Activated effector memory CD4-positive, alpha-beta T cell treated with Interleukin-2 at 50 U/mL for 16 hours (primary cell): ENCODE data around the gene SLC7A1.

ENCODE experiments used
- DNase-seq: peaks from one replicate; pipeline ENCODE4 v3.0.0-alpha.2; 2020

The SLC7A1 gene

DNA sequence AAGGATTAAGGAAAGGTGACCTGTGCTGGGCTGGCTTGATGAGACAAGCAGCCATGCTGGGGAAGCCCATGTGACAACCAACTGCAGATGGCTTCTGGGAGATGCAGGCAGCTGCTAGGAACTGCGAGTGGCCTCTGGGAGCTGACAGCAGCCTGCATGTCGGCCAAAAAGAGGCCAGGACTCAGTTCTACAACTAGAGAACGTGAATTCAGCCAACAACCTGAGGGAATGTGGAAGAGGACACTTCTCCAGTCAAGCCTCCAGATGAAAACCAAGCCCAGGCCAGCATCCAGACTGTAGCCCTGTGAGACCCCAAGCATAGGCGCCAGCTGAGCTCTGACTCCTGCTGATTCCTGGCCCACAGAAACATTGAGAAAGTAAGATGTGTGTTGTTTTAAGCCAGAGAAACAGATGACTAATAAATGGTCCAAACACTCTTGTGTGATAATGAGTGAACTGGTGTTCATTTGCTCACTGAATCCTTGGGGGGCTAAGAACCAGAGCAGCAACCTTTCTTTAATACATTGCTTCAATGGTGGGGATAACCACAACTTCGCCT, 45.0 kb downstream of the SLC7A1 start:
- no peak for DNase-seq

DNA sequence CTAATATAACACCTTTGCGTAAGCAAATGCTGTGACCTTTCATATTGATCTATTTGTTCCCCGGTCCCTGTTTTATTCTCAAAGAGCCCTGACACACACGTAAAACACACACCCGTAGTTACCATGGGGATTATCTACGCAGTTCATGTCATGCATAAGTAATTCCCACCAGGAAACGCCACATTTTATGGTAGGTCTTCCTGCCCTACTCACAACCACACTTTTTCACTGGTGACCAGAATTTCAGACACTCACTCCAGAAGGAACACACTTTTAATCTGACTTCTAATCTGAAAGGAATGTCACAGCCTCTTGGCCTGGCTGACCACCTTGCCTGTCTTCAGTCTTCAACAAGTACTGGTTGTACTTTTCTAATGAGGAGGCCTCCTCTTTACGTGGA, 46.8 kb downstream of the SLC7A1 start:
- DNase-seq = no peak

DNA sequence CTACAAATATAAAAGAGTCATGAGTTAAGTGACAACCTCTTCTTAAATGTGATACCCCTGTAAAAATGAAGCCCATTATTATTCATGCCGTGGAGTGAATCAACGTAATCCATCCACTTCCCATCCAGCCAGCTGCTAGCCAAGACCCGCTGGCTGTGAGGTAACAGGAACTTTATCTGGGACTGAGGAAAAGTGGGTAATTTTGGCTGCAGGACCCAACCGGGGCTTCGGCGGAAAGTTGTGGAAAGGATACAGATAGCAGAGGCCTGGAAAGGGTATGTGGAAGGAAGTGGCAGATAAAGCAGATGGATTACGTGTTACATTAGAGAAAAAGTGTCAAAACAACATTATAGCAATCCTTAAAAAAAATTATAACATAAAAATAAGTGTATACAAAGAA, 48.3 kb downstream of the SLC7A1 start:
- no peak for DNase-seq

DNA sequence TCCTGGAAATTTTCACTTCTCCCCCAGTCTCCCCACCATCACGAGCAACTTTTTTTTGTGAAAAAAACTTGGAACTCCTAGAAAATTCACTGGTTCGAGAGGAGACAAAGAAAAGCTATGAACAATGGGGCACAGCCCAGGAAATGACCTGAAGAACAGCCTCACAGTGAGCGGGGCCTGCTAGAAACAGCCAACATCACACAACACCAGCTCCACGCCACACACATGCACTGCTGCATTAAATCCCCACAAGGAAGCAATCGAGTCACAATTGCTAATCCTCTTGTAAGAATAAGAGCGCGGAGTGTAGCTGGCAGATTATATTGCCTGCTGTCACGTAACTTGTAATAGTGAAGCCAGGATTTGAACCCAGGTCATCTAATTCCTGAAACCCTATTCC, 48.8 kb downstream of the SLC7A1 start:
- DNase-seq = no peak

GRCh38 chr13:29545988-29546387, 49.5 kb downstream of the SLC7A1 start:
- no peak for DNase-seq

- no peak for DNase-seq
Measured at GRCh38 chr13:29543230-29544215, 52.0 kb downstream of the SLC7A1 start.

DNA sequence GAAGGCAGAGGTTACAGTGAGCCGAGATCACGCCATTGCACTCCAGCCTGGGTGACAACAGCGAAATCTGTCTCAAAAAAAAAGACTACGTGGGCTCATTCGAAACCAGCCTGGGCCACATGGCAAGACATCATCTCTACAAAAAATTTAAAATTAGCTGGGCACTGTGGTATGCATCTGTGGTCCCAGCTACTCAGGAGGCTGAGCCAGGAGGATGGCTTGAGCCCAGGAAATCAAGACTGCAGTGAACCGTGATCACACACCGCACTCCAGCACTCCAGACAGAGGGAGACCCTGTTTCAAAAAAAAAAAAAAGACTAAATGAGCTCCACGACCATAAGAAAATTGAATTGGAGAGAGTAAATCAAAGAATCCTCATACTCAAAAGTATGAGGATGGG, 53.1 kb downstream of the SLC7A1 start:
- DNase-seq = no peak

GRCh38 chr13:29541400-29541799, 54.1 kb downstream of the SLC7A1 start:
- DNase-seq = no peak

GRCh38 chr13:29540799-29541198, 54.7 kb downstream of the SLC7A1 start:
- no peak for DNase-seq

DNA sequence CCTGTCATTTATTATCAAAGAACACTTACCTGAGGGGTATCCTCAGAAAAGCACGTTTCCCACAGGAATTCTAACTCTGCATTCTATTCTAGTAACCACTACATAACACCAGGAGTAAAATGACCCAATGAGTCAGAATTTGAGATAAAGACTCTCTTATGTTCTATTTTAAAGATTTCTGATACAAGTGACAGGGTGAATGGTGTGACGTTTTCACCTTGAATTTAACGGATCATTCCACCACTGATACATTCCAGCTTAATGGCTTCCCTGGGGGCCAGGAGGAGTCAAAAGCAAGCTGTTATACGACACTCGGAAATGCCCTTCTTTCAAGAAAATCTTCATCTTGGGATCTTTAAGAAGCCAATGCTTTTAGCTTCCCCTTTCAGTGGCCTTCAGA, 55.2 kb downstream of the SLC7A1 start:
- DNase-seq = no peak

- DNase-seq = no peak
Measured at GRCh38 chr13:29539856-29540255, 55.6 kb downstream of the SLC7A1 start.

DNA sequence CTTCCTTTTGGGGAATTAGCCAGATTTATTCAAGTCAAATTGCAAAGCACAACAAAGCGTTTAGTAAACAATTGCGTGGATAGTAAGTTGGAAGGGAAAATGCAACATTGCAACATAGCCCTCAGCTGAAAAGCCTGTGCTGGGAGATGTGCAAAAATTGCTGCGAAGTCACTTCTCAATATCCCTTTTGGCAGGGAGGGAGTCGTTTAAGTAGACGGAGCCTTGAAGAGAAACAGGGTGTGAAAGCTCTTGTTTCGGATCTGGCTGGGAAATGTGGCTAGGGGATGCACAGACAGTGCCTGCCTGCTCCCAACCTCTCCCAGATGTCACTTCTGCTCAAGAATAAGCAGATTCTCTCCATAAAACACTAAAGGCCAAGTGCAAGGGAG, 56.8 kb downstream of the SLC7A1 start:
- no peak for DNase-seq

GRCh38 chr13:29537736-29538651, 57.5 kb downstream of the SLC7A1 start:
- DNase-seq = no peak

GRCh38 chr13:29536853-29537252, 58.6 kb downstream of the SLC7A1 start:
- no peak for DNase-seq

DNA sequence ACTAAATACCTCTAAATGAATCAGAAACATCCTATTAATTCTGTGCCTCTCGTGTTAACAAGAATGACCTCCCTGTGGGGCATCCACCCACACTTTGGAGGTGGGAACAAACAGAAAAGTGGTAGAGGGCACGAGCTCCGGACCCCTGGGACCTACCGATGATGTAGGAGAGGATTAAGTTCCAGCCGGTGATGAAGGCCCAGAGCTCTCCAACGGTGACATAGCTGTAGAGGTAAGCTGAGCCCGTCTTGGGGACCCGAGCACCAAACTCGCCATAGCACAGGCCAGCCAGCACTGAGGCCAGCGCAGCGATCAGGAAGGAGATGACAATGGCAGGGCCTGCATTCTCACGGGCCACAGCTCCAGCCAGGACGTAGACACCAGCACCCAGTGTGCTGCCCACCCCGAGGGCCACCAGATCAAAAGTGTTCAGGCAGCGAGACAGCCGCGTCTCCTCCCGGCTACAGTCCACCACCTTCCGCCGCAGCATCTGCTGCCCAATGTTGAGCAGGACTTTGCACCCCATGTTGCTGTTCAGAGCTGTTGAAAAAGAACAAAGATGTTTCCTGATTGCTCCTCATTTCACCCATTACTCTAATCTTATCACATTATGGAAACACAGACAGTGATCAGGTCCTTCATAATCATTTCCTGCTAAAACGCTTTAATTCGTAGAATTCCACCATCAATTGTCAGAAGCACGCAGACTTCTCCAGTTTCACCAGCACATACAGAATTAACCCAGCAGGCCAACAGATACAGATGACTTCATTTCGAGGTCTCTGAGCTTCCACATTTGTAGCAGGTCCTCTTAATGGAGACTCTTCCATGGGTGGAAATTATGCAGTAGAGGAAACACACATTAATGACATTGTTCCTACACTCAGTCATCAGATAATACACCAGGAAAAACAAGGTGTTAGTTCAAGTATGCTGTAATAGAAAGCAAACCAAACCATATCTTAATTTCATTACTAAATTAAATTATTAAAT, 59.5 kb downstream of the SLC7A1 start:
- DNase-seq = no peak

GRCh38 chr13:29534083-29534482, 61.4 kb downstream of the SLC7A1 start:
- DNase-seq = no peak

- DNase-seq = no peak
Measured at GRCh38 chr13:29532821-29533220, 62.7 kb downstream of the SLC7A1 start.

- no peak for DNase-seq
Measured at GRCh38 chr13:29532116-29532515, 63.4 kb downstream of the SLC7A1 start.

DNA sequence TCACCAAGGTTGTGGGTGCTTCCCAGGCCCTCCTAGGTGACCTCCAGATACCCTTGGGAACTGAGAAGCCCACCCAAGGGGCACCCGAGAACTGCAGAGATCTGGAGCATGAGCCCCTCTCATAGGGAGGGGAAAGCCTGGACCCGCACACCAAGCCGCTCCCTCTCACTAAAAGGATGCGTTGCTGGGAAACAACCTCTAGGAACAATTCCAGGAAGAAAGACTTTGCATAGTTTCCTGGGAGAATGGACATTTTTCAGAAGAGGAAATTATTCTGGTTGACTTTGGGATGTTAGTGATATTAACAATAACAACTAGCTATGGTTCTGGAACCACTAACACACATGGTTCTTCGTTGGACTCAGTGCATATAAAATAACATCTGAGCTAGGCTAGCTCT, 64.6 kb downstream of the SLC7A1 start:
- no peak for DNase-seq

GRCh38 chr13:29529754-29530153, 65.7 kb downstream of the SLC7A1 start:
- no peak for DNase-seq

GRCh38 chr13:29527916-29528315, 67.6 kb downstream of the SLC7A1 start:
- DNase-seq = no peak

DNA sequence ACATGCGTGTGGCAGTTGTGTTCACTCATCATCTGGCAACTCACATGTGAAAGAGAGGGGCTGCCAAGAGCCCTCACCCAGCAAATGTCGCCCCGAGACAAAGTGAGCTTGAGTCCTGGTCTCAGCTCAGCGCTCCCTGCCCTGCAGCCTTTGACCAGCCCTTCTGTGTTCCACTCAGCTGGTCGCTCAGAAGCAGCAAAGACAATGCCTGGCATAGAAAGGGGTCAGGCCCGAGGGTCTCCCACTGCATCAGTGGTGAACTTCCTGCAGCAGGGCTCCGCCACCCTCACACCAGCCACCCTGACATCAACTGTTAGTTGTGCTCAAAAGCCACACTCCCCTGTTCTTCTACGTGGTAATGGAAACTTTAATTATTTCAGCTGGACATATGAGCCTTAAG, 68.0 kb downstream of the SLC7A1 start:
- no peak for DNase-seq
